AML-193 (cell line): Measurements from ENCODE around the gene C16orf90.
"Not testable (repeated sequence)": the region's sequence is repeated elsewhere in the genome, so short reads cannot be mapped to it uniquely, and the experiment has no call there.

Experiments used
- DNase-seq, 2 experiments: peaks; one replicate each; lab custom pipeline; 2025; lab: John Stamatoyannopoulos, UW

C16orf90 gene

DNA sequence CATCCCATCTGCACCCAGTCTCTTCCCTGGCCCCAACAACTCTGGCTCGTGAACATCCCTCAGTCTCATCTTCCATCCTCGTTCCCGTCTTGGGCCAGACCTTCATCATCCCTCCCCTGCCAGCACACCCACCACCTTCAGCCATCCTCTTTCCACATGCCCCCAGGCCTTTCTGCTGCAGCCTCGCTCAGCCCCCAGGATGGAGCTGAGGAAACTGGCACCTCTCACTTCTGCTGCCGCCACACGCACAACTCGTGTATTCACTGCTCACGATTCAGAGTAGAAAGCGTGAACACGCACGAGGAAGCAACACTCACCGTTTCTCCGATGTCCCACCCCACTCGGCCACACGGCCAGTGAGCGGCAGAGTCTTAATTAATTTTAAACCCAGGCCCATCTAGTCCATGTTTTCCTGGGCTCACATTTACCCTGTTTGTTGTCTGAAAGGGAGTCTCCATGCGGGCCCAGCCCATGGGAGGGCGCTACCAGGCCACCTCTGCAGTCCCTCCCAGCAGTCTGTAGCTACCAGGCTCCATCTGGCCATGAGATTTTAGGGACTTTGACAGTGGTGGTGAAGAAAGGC, 12.5 kb downstream of the C16orf90 start:
- no peak for DNase-seq

DNA sequence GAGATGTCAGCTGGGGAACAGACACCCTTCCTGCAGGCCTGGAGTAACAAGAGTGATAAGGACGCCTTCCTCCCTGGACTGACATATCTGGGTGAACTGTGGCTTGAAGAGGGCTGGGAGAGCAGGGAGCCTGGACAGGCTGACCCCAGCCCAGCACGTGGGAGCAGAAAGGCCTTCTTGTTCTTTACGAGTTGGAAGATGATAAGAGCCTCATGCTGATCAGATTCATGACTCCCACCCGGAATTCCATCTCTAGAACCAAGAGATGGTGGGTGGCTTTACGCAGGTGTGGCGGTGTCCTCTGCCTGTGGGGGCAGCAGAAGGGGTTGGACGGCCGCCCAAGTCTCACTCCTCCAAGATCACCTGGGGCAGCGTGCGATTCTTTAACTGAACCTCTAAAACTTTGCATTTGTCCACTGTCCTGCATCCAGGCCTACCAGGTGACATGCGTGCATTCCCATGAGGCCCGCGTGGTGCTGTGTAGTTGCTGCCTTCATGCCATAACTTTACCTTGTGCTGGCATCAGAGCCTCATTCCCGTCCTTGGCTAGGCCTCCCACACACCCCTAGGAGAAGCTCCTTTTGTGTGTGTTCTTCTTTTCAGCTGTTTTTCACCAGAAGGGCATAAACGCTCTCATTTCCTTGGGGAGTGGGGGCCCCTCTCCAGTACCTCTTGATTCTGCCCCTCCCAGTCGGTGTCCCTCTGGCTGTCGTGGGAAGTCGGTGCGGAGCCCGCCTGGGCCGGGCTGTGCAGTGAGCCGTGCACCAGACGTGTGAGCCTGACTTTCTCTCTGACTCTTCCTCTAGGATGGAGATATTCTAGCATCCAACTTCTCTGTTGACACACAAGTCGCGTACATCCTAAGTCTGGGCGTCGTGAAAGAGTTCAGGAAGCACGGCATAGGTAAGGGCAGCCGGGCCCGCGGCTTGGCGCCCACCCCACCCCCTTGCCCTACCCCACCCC, 13.3 kb downstream of the C16orf90 start:
- DNase-seq: no peak

DNA sequence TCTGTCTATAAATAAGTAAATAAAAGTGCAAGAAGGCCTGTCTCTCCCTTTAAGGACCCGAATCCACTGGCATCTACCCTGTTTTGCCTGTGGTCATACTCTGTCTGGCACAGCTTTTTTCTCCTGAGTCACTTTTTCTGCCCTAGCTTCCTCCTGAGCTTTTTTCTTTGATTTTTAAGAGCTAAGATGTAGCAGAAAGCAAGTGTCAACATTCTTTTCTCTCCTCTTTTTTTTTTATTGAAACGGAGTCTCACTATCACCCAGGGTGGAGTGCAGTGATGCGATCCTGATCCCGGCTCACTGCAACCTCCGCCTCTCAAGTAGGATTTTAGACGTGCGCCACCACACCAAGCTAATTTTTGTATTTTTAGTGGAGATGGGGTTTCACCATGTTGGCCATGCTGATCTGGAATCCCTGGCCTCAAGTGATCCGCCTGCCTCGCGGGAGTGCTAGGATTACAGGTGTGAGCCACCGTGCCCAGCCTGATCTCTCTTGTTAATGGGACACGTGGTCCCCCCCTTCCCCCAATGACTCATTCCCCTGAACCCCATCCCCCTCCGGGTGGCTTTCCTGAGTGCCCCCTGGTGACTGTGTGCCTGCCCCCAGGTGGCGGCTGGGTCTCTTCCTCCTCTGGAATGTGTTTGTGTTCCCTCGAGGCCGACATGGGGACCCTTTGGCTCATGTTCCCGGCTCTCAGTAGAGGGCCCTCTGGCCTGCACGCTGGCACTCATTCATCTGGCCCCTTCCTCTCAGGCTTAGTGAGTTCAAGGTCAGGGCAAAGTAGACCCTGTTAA, 14.2 kb downstream of the C16orf90 start:
- no peak for DNase-seq

DNA sequence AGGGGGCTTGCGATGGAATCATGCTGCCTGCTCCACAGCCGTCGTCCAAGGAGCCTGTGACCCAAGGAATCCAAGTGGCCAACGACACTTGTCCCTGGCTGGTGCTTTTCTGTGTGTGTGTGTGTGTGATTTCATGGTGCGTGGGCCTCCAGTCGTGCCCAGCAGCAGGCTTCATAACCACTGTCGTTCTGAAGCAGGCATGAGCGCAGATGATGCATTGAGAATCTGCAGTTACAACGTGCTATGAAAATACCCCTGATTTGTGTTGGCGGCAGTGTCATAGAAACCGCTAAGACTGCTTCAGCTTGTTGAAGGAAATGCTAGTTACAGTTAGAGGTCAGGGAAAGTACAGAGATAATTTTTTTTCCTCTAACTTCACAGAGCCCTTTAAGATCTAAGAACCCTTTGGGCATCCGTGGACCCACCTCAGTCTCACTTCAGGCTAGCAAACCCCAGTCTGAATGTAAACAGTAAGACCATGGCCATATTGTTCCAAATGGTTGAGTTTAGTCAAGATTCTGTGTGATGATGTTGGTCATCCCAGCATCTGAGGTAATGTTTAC, 15.6 kb downstream of the C16orf90 start:
- no peak for DNase-seq

DNA sequence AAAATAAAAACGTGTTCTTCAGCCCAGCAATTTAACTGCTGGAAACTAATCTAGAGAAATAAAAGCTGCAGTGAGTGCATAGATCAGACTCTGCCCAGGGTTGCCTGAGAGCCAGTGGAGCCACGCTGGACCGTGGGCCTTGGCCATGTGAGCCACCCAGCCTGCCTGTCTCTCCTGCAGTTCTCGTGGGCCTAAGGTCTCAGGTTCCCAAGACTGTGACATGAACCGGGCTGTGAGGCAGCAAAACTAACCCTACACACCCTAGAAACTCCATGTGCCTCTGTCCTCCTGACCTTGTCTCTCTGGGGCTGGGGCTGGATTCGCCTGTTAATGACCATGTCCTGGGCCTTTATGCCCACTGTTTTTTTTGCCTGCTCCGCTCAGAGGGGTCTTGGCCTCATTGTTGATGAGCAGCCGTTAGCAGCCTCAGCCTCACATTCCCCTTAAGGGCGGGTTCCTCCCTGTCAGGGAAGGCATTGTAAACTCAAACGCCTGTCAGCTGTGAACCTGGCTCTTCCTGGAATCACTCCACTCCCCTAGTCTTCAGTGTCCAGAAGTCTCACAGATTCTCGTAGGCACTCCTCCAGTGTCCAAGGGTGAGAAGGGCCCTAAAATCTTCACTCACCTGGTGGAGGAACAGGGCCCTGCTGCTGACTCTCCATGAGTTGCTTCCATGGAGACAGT, 16.9 kb downstream of the C16orf90 start:
- DNase-seq: no peak

DNA sequence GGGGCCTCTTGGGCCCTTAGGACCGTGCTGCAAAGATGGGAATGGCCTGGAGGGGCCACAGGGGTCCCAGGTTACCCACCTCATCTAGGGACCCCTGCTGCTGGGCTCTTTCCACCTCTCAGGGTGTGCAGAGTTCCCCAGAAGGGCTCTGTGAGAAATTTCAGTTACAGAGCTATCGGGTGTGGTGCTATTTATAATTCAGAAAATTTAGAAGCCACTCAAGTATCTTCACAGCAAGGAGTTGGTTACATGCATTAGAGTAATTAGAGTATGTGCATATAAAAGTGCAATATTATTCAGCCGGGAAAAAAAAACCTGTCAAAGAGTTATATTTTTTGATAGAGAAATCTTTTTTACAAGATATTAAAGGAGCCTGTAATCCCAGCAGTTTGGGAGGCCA, 18.9 kb downstream of the C16orf90 start:
- no peak for DNase-seq

DNA sequence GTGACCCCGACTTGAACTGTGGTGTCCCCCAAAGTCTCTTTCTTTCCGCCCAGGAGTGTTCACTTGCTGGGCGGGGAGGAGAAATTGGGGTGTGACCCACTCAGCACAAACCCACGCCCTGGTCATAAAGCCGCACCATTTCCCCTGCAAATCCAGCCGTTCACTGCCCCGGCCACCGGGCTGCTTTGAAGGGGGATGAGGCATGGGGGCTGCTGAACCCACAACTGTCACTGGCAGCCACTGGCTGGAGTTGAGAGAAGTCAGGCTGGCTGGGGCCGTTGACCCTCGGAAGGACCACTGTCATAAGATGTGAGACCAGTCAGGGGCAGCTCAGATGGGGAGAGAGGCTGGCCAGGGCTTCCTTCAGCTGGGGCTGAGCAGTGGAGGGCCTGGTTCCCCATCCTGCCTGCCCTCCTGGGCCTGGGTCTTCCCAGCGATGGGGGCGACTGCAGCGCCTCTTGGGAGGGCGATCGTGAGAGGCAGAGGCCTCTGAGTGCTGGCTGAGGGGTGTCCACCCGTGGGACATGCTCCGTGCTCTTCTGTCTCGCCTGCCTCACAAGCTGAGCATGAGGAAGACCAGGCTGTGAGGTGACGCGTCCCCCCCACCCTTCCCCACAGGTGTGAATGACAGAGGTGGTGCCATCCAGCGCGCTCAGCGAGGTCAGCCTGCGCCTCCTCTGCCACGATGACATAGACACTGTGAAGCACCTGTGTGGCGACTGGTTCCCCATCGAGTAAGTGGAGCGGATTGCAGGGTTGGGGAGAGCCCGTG, 19.5 kb downstream of the C16orf90 start:
- no peak for DNase-seq

DNA sequence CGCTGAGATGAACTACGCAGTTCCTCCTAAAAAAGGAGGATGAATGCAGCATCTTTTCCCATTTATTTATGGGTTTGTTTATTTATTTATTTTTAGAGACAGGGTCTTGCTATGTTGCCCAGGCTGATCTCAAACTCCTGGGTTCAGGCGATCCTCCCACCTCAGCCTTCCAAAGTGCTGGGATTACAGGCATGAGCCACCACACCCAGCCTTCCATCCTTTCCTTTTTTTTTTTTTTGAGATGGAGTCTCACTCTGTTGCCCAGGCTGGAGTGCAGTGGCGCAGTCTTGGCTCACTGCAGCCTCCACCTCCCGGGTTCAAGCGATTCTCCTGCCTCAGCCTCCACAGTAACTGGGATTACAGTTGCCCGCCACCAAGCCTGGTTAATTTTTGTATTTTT, 20.4 kb downstream of the C16orf90 start:
- DNase-seq: not testable (repeated sequence)

DNA sequence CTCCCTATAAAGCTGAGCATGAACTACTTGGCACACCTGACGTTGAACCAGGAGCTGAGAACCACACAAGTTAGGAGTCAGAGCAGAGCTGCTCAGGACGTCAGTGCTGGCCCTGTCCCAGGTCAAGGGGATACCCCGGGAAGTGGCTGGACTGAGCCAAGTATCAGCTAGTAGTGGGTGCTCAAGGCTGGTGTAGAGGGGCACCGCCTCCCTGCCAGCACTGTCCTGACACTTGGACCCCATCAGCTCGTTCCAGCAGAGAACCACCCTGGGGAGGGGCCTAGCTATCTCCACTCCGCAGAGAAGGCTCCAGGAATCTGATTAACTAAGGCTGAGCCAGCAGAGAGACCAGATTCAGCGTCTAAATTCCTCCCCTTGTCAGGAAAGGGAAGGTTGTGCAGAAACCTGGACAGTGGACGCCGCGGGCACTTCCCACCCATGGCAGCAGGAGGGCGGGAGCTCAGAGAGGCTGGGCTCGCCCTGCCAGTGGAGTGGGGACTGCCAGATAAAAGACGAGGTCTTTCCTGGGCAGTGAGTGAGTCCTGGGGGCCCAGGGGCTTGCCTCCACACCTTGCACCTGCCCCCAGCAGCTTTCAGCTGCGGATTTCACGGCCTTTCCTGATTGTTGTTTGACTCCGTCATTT, 21.0 kb downstream of the C16orf90 start:
- no peak for DNase-seq

DNA sequence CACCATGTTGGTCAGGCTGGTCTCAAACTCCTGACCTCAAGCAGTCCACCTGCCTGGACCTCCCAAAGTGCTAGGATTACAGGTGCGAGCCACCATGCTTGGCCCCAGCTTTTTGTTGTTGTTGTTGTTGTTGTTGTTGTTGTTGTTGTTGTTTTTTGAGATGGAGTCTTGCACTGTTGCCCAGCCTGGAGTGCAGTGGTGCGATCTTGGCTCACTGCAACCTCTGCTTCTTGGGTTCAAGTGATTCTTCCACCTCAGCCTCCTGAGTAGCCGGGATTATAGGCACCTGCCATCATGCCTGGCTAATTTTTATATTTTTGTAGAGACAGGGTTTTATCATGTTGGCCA, 21.7 kb downstream of the C16orf90 start:
- not testable (repeated sequence) for DNase-seq

DNA sequence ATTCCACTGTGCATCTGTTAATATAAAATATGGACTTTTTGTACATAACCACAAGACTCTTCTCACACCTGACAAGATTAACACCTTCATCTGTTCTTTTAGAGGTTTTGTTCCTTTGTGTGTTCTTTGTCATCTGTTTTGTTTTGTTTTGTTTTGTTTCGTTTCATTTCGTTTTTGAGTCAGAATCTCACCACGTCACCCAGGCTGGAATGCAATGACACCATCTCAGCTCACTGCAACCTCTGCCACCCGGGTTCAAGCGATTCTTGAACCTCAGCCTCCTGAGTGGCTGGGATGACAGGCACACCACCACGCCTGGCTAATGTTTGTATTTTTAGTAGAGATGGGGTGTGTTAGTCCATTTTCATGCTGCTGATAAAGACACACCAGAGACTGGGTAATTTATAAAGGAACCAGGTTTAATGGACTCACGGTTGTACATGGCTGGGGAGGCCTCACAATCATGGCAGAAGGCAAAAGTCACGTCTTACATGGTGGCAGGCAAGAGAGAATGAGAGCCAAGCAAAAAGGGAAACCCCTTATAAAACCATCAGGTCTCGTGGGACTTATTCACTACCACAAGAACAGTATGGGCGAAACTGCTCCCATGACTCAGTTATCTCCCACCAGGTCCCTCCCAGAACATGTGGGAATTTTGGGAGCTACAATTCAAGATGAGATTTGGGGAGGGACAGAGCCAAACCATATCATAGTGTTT, 22.3 kb downstream of the C16orf90 start:
- DNase-seq: no peak

DNA sequence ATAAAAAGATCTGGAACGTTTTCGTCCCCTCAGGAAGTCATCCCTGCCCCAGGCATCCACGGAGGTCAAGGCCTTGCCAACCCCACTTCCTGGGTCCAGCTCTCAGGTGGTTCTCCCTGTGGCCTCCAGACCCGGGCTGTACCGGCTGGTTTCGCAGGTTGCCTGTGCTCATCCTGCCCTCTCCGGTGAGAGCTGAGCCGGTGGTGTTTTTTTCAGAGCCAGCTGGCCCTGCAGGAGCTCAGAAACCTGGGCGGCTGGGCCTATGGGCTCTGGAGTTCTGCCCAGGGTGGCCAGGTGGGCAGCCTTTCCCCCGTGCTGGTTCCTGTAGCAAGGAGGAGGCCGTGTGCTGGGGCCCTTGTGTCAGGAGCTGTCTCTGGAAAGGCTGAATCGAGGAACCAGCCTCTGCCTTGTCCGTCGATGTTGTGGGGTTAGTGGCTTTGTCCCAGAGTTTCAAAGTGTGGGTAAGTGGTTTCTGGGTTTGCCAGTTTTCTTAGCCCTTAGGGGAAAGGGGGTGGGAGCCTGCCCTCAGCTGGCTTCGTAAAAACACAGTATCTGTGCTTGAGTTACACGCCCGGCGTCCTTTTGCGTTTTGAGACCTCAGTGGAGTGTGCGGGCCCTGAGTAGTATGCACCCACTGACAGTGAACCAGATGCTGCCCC, 23.6 kb downstream of the C16orf90 start:
- no peak for DNase-seq

DNA sequence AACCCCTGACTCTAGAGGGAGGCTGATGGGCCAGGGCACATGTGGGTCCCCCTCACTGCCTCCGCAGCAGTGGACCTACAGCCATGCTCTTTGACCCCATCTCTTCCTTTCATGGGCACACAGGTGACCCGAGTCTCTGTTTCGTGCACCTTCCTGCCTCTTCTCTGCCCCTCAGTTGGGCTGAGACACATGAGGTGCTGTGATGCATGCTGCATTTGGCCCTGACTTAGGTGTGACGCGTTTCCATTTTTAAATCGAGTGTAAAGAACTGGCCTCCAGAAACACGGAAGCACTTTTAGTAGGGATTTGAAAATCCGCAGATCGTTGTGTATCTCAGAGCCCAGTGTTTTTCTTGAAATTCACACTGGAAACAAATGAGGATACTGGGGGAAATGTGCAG, 24.6 kb downstream of the C16orf90 start:
- DNase-seq: no peak

DNA sequence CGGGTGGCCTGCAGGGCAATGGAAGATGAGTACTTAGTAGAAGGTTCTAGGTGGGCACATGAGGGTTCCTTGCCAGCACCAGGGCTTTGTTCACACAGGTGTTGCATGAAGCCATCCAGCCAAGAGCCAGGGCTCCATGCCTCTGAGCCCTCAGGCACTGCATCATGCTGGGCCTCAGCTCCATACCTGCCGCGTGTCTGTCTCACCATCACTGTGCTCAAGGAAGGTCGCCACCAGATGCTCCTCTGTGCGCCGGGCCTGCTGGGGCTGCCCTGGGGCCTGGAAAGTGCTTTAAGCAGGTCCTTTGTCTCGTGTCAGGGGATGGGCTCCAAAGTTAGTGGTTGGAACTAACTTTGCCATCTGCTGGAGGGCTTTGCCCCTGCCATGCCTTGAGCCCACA, 25.6 kb downstream of the C16orf90 start:
- no peak for DNase-seq

DNA sequence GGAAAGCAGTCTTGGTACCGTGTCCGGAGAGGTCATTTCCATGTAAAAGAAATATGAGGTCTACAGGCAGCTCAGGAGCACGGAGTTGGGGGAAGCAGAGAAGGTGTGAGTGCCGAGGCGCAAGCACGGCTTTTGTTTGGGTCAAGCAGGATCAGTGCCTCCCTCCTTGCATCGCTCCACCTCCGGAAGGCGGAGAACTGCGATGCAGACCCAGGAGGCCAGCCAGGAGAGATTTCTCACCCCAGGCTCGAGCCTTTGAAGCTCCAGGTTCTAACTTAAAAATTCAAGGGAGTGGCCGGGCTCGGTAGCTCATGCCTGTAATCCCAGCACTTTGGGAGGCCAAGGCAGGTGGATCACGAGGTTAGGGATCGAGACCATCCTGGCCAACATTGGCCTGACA, 26.8 kb downstream of the C16orf90 start:
- no peak for DNase-seq

DNA sequence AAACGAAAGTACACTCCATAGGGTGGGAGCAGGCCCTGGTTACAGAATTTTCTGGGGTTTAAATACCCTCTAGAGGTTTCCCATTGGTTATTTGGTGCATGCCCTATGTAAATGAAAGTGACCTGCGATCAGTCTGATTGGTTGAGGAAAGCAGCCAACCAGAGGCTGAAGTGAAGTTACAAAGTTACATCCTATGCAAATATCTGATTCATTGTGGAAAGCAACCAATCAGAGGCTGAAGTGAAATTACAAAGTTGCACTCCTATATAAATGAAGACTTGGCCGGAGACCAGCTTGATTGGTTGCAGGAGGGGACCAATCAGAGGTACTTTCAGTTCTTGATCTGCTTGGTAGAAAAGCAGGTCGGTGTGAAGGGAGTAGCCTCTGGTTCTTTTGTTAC, 27.4 kb downstream of the C16orf90 start:
- no peak for DNase-seq

DNA sequence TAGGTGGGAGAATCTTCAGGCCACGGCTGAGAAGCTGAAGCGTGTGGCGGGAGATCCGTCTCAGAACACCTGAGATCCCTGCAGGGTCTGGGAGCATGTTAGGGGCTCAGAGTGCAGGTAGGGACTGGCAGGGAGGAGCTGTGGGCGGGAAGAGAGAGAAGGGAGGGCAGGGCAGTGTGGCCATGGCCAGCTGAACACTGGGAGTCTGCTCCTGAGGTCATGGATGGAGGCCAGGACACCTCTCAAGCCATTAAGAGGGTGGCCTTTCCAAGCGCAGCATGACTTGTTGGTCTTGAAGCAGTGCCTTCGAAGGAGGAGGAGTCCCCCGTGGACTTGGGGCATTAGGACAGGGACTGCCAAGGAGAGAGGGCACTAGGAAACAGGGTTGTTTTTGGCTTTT, 28.1 kb downstream of the C16orf90 start:
- no peak for DNase-seq

DNA sequence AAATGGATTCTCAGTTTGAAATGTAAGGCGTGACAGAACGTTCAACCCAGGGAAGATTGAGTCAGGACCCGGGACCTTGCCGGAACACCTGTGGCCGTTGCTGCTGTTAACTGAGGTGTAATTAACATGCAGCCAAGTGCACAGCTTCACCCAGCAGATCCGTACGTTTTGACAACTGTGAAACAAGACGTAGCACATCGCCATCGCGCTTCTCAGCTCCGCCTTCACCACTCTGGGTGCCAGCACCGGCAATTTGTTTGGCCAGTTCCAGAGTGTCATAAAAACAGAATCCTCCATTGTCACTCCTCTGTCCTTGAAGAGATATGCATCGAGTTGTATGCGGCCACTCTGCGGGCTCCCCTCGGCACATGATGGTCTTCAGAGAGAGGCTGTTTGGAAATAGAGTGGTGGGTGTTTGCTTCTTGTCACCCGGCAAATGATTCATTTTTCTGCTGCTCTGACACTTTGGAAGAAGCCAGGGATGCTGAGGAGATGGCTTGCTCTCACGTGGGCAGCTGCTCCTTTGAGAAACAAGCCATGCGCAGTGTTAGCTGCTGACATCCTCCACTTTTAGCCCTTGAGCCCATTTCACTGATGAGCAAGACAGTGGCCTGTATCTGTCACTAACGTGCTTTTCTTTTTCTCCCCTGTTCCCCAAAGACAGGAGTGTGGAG, 29.2 kb downstream of the C16orf90 start:
- no peak for DNase-seq

DNA sequence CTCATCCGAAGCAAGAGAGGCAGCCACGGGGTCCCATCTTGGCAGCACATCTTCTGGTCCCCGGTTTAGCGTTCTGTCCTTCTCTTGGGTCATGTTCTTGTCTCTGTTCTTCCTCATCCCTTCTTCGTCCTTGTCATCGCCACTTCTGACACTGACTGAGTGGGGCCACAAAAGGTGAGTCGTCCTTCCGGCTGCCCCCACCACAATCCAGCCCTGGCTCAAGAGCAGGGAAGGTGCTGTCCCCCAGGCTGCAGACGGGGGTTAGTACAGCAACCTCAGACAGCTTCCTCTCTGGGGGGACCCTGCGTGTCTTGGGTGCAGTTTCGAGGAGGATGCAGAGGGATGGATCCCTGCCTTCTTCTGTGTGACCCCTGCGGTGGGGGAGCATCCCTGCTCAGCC, 30.0 kb downstream of the C16orf90 start:
- no peak for DNase-seq
